HCT116 (cell line): ENCODE data around the gene YIPF4.

Source experiments
- CEBPB ChIP-seq: IDR thresholded peaks from 2 replicates; pipeline ENCODE4 v1.6.1; 2012; ENCODE audit warnings: low read depth
- EZH2 ChIP-seq: fragments of 200-600 bp; sonication (generic); IDR thresholded peaks from 2 replicates; pipeline ENCODE4 v1.6.1; 2017; ENCODE audit warnings: antibody characterized with exemption, mixed run types
- FOSL1 ChIP-seq: IDR thresholded peaks from 2 replicates; pipeline ENCODE4 v1.6.1; 2012; ENCODE audit warnings: low read depth
- MAX ChIP-seq: IDR thresholded peaks from 2 replicates; pipeline ENCODE4 v1.6.1; 2012
- POLR2AphosphoS5 ChIP-seq: IDR thresholded peaks from 2 replicates; pipeline ENCODE4 v1.6.1; 2011; ENCODE audit warnings: mild to moderate bottlenecking, low read depth, low read length, moderate library complexity
- RAD21 ChIP-seq: IDR thresholded peaks from 2 replicates; pipeline ENCODE4 v1.6.1; 2012; ENCODE audit warnings: low read depth, mild to moderate bottlenecking
- REST ChIP-seq: IDR thresholded peaks from 2 replicates; pipeline ENCODE4 v1.6.1; 2012; ENCODE audit warnings: low read depth
- SP1 ChIP-seq: IDR thresholded peaks from 2 replicates; pipeline ENCODE4 v1.6.1; 2012; ENCODE audit warnings: low read depth
- SRF ChIP-seq: IDR thresholded peaks from 2 replicates; pipeline ENCODE4 v1.6.1; 2012; ENCODE audit warnings: low read depth
- TF ChIP-seq, protein P1 (sequence below), 3 experiments: fragments of 200-600 bp in 1 of 3; sonication (generic) in 1 of 3; IDR thresholded peaks in 2 of 3; conservative IDR thresholded peaks in 1 of 3; 2 replicates each; pipeline ENCODE4 v1.5.1; 2012 to 2017; ENCODE audit warnings: low read depth in 2 of 3, low read length in 2 of 3, antibody characterized with exemption in 1 of 3, borderline replicate concordance in 1 of 3, control low read depth in 1 of 3, mild to moderate bottlenecking in 1 of 3, mixed read lengths in 1 of 3, mixed run types in 1 of 3, moderate library complexity in 1 of 3; ENCODE audit not compliant: insufficient read depth in 1 of 3

- TF ChIP-seq MAX: no peak
- TF ChIP-seq, protein P1, sequence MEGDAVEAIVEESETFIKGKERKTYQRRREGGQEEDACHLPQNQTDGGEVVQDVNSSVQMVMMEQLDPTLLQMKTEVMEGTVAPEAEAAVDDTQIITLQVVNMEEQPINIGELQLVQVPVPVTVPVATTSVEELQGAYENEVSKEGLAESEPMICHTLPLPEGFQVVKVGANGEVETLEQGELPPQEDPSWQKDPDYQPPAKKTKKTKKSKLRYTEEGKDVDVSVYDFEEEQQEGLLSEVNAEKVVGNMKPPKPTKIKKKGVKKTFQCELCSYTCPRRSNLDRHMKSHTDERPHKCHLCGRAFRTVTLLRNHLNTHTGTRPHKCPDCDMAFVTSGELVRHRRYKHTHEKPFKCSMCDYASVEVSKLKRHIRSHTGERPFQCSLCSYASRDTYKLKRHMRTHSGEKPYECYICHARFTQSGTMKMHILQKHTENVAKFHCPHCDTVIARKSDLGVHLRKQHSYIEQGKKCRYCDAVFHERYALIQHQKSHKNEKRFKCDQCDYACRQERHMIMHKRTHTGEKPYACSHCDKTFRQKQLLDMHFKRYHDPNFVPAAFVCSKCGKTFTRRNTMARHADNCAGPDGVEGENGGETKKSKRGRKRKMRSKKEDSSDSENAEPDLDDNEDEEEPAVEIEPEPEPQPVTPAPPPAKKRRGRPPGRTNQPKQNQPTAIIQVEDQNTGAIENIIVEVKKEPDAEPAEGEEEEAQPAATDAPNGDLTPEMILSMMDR (IDR thresholded peaks at IDR 0.05 in 2 of 3, conservative IDR thresholded peaks at IDR 0.05 in 1 of 3; ENCODE audit: borderline replicate concordance in 1 of 3, insufficient read depth in 1 of 3, low read depth in 2 of 3, low read length in 2 of 3): no peak
- TF ChIP-seq EZH2: no peak
- TF ChIP-seq SP1: no peak
- no peak for TF ChIP-seq REST
- TF ChIP-seq POLR2AphosphoS5: no peak
- TF ChIP-seq RAD21: no peak
- no peak for TF ChIP-seq FOSL1
- TF ChIP-seq CEBPB: no peak
- no peak for TF ChIP-seq SRF
Measured at GRCh38 chr2:32330136-32330535, 52.4 kb downstream of the YIPF4 start.
